HepG2 (cell line): ENCODE measurements around the gene CUTC. TPM values are rescaled to one million over a fixed set of nuclear protein-coding genes. Genes with fewer than 3 reads are reported as not detected.

ENCODE experiments used
- GABPA ChIP-seq, 2 experiments: IDR thresholded peaks; 2 replicates each; pipeline ENCODE4 v1.6.1; 2011 to 2016; ENCODE audit warnings: low read depth in 2 of 2, low read length in 1 of 2, missing biosample characterization in 1 of 2, missing genetic modification characterization in 1 of 2
- HNRNPK ChIP-seq: fragments of 200-400 bp; formaldehyde crosslinking; IDR thresholded peaks from 2 replicates; pipeline ENCODE4 v1.6.1; 2018; ENCODE audit warnings: low read length, low read depth, moderate library complexity, mild to moderate bottlenecking; ENCODE audit not compliant: poor library complexity, severe bottlenecking
- MXD4 ChIP-seq: IDR thresholded peaks from 2 replicates; pipeline ENCODE4 v1.6.1; 2016; ENCODE audit warnings: mild to moderate bottlenecking, missing biosample characterization, missing genetic modification reagents
- NFATC3 ChIP-seq: sonication (generic); formaldehyde crosslinking; IDR thresholded peaks from 2 replicates; pipeline ENCODE4 v1.5.1; 2020; ENCODE audit warnings: mild to moderate bottlenecking, missing genetic modification reagents
- NFKBIZ ChIP-seq: IDR thresholded peaks from 2 replicates; pipeline ENCODE4 v1.6.1; 2018; ENCODE audit warnings: missing genetic modification reagents, missing compliant biosample characterization
- SSRP1 ChIP-seq: IDR thresholded peaks from 2 replicates; pipeline ENCODE4 v1.6.1; 2016; ENCODE audit warnings: control low read depth
- ZNF547 ChIP-seq: sonication (generic); formaldehyde crosslinking; IDR thresholded peaks from 2 replicates; pipeline ENCODE4 v1.5.1; 2020; ENCODE audit warnings: mild to moderate bottlenecking, missing genetic modification reagents
- ZNF558 ChIP-seq: sonication (generic); formaldehyde crosslinking; IDR thresholded peaks from 2 replicates; pipeline ENCODE4 v1.9.0; 2022; ENCODE audit warnings: mild to moderate bottlenecking, missing genetic modification reagents, borderline replicate concordance
- polyA plus RNA-seq, 8 experiments: library from polyadenylated mRNA; depleted of rRNA in 3 of 8; stranded (reverse) in 7 of 8; unstranded in 1 of 8; fragments of >200 nt; fragmentation: Illumina TruSeq in 4 of 8; extraction: Trizol in 4 of 8; gene quantifications; 2 replicates each; pipeline versions ENCODE4 v1.2.1 to v1.2.3, GENCODE V29; 2011 to 2016; ENCODE audit warnings: low read depth in 4 of 8, missing spikeins in 1 of 8, mixed read lengths in 1 of 8; ENCODE audit not compliant: insufficient read depth in 1 of 8
- total RNA-seq, 5 experiments: library from RNA; depleted of rRNA; stranded (reverse); fragments of >200 nt; fragmentation: Illumina TruSeq; extraction: Trizol; gene quantifications; 2 replicates each; pipeline ENCODE4 v1.2.3, GENCODE V29; 2016; ENCODE audit warnings: low read depth in 1 of 5
- TF ChIP-seq, protein P1 (sequence below), 2 experiments: fragments of 450-650 bp in 1 of 2; sonication (generic) in 1 of 2; formaldehyde crosslinking in 1 of 2; IDR thresholded peaks; 2 replicates each; pipeline versions ENCODE4 v1.6.1 to v1.8.0; 2016 to 2022; ENCODE audit warnings: antibody characterized with exemption in 1 of 2, mild to moderate bottlenecking in 1 of 2, missing genetic modification reagents in 1 of 2
- TF ChIP-seq, protein P2 (sequence below): IDR thresholded peaks from 2 replicates; pipeline ENCODE4 v1.6.1; 2016; ENCODE audit warnings: low read depth, control low read depth
- TF ChIP-seq, protein P3 (sequence below): sonication (generic); formaldehyde crosslinking; IDR thresholded peaks from 2 replicates; pipeline ENCODE4 v1.5.0; 2020; ENCODE audit warnings: missing genetic modification reagents, mild to moderate bottlenecking, borderline replicate concordance
- TF ChIP-seq, protein P4 (sequence below): sonication (generic); formaldehyde crosslinking; IDR thresholded peaks from 2 replicates; pipeline ENCODE4 v1.4.0; 2020; ENCODE audit warnings: mild to moderate bottlenecking, low read depth, missing genetic modification reagents
- TF ChIP-seq, protein P5 (sequence below): sonication (generic); formaldehyde crosslinking; IDR thresholded peaks from 2 replicates; pipeline ENCODE4 v1.8.0; 2022; ENCODE audit warnings: low read depth, missing genetic modification reagents

CUTC gene
- total and polyA plus RNA-seq, 2 of the 13 experiments (the other 11 are each of a cell fraction or from before 2014, with no cell fraction given), result 22.3 to 25.8 TPM

DNA sequence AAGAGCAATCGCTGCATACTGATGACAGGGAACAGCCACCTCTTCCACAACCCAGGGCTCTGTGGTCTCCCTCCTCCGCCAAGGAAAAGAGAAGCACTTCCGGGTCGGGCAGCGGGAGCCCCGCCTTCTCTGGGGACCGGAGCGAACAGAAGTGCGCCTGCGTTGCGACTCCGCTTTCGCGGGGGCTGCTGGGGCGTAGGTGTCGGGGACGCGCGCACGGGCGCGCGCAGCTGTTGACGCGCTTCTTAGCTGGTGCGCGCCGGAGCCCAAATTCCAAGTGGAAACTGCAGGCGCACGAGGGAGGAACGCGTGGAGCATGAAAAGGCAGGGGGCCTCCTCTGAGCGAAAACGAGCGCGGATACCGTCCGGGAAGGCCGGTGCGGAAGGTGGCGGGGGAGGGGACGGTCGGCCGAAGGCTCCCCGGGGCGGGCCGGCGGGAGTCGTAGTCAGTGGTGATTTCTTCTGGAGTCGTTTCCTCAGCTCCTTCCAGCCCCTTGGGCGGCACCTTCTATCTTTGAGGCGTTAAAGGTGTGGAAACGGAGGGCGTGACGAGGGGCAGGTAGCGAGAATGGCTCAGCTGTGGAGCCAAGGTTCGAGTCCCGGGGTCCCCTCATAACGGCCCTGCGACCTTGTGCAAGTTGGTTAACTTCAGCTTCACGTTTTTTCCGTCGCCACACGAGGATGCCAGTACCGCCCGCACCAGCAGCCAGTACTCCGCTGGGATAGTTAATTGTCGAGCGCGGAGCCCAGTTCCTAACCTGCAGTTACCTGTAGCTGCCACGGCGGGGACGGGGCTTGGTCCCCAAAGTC lies at the start of gene CUTC, which contains the start of gene COX15 (continued):
- TF ChIP-seq MXD4 (CRISPR knock-in tag) (peak; percentile 81; the same call in 1 of the 2 replicates), ZNF558 (CRISPR knock-in tag) (peak; percentile 65; the same call in 1 of the 2 replicates), HNRNPK (no peak), SSRP1 (CRISPR knock-in tag) (no peak), ZNF547 (CRISPR knock-in tag) (peak; percentile 58), GABPA (IDR thresholded peaks at IDR 0.05; ENCODE audit: low read depth, low read length) (peak; percentile 80), GABPA (CRISPR knock-in tag; IDR thresholded peaks at IDR 0.05; ENCODE audit: low read depth) (peak; percentile 96), NFKBIZ (CRISPR knock-in tag) (no peak), NFATC3 (CRISPR knock-in tag) (0 out of 2 replicates have a peak, but pooled peaks have one; percentile 51)
- TF ChIP-seq, protein P1, sequence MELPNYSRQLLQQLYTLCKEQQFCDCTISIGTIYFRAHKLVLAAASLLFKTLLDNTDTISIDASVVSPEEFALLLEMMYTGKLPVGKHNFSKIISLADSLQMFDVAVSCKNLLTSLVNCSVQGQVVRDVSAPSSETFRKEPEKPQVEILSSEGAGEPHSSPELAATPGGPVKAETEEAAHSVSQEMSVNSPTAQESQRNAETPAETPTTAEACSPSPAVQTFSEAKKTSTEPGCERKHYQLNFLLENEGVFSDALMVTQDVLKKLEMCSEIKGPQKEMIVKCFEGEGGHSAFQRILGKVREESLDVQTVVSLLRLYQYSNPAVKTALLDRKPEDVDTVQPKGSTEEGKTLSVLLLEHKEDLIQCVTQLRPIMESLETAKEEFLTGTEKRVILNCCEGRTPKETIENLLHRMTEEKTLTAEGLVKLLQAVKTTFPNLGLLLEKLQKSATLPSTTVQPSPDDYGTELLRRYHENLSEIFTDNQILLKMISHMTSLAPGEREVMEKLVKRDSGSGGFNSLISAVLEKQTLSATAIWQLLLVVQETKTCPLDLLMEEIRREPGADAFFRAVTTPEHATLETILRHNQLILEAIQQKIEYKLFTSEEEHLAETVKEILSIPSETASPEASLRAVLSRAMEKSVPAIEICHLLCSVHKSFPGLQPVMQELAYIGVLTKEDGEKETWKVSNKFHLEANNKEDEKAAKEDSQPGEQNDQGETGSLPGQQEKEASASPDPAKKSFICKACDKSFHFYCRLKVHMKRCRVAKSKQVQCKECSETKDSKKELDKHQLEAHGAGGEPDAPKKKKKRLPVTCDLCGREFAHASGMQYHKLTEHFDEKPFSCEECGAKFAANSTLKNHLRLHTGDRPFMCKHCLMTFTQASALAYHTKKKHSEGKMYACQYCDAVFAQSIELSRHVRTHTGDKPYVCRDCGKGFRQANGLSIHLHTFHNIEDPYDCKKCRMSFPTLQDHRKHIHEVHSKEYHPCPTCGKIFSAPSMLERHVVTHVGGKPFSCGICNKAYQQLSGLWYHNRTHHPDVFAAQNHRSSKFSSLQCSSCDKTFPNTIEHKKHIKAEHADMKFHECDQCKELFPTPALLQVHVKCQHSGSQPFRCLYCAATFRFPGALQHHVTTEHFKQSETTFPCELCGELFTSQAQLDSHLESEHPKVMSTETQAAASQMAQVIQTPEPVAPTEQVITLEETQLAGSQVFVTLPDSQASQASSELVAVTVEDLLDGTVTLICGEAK (IDR thresholded peaks at IDR 0.05), result peak; percentile 34; the same call in 1 of the 2 replicates
- TF ChIP-seq, protein P1 (CRISPR knock-in tag; IDR thresholded peaks at IDR 0.05), result peak; percentile 77
- TF ChIP-seq, protein P2, sequence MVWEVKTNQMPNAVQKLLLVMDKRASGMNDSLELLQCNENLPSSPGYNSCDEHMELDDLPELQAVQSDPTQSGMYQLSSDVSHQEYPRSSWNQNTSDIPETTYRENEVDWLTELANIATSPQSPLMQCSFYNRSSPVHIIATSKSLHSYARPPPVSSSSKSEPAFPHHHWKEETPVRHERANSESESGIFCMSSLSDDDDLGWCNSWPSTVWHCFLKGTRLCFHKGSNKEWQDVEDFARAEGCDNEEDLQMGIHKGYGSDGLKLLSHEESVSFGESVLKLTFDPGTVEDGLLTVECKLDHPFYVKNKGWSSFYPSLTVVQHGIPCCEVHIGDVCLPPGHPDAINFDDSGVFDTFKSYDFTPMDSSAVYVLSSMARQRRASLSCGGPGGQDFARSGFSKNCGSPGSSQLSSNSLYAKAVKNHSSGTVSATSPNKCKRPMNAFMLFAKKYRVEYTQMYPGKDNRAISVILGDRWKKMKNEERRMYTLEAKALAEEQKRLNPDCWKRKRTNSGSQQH (CRISPR knock-in tag), result 0 out of 2 replicates have a peak, but pooled peaks have one; percentile 24
- TF ChIP-seq, protein P3, sequence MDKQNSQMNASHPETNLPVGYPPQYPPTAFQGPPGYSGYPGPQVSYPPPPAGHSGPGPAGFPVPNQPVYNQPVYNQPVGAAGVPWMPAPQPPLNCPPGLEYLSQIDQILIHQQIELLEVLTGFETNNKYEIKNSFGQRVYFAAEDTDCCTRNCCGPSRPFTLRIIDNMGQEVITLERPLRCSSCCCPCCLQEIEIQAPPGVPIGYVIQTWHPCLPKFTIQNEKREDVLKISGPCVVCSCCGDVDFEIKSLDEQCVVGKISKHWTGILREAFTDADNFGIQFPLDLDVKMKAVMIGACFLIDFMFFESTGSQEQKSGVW, result no peak
- TF ChIP-seq, protein P4, sequence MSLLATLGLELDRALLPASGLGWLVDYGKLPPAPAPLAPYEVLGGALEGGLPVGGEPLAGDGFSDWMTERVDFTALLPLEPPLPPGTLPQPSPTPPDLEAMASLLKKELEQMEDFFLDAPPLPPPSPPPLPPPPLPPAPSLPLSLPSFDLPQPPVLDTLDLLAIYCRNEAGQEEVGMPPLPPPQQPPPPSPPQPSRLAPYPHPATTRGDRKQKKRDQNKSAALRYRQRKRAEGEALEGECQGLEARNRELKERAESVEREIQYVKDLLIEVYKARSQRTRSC, result no peak
- TF ChIP-seq, protein P5, sequence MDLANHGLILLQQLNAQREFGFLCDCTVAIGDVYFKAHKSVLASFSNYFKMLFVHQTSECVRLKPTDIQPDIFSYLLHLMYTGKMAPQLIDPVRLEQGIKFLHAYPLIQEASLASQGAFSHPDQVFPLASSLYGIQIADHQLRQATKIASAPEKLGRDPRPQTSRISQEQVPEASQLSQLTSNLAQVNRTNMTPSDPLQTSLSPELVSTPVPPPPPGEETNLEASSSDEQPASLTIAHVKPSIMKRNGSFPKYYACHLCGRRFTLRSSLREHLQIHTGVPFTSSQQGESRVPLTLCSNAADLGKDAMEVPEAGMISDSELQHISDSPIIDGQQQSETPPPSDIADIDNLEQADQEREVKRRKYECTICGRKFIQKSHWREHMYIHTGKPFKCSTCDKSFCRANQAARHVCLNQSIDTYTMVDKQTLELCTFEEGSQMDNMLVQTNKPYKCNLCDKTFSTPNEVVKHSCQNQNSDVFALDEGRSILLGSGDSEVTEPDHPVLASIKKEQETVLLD, result peak; percentile 58; the same call in 1 of the 2 replicates
